ENCODE data around the gene SENP8. TPM values are rescaled to one million over a fixed set of nuclear protein-coding genes. Genes with fewer than 3 reads are reported as not detected.
"Not testable (repeated sequence)": the region's sequence is repeated elsewhere in the genome, so short reads cannot be mapped to it uniquely, and the experiment has no call there.

The SENP8 gene
- total RNA-seq, 1 experiment from 2014 or later = 2.0 TPM

GRCh38 chr15:72170691-72171090, 52.5 kb downstream of the SENP8 start:
- Histone ChIP-seq H3K36me3 (ENCODE audit: insufficient read depth, low read length, poor library complexity, severe bottlenecking) (no peaks in the 10 kb centered on the region), H3K4me1 (ENCODE audit: insufficient read depth, low read length, poor library complexity, severe bottlenecking) (peaks cover 7% of the 10 kb centered on the region), H3K9me3 (ENCODE audit: low read depth, low read length, poor library complexity, severe bottlenecking) (no peaks in the 10 kb centered on the region), H3K4me3 (ENCODE audit: low read depth, low read length, poor library complexity, severe bottlenecking) (no peak overlapping the region), H3K27ac (ENCODE audit: low read depth, low read length, poor library complexity, severe bottlenecking) (no peak overlapping the region), H3K27me3 (replicated peaks; ENCODE audit: insufficient read depth, low read depth, low read length, poor library complexity) (no peaks in the 10 kb centered on the region)
- TF ChIP-seq CTCF (conservative IDR thresholded peaks at IDR 0.05; ENCODE audit: low read depth, low read length) (no peak), EZH2 (IDR thresholded peaks at IDR 0.05; ENCODE audit: borderline replicate concordance, low read depth, low read length, poor library complexity, severe bottlenecking) (no peak)
- POLR2A ChIA-PET (ENCODE audit: low non-redundant PET) = no interaction called here
- CTCF ChIA-PET = interaction anchor here (0.7 kb wide), 1 partner anchor 8 kb away, joined by 4 read pairs; no protein-coding TSS in a partner anchor
- intact Hi-C loops (cut with micrococcal nuclease; ENCODE audit: unreplicated experiment) = no loop called here
- no peak for DNase-seq (ENCODE audit: low spot score)
- no TSS peak for BruUV-seq (replicated peaks)

GRCh38 chr15:72171978-72172377, 53.8 kb downstream of the SENP8 start:
- CTCF ChIA-PET = interaction anchor here (0.6 kb wide), 1 partner anchor 14 kb away, joined by 10 read pairs; no protein-coding TSS in a partner anchor
- H3K27me3 ChIP-seq (replicated peaks; ENCODE audit: insufficient read depth, low read depth, low read length, poor library complexity); intact Hi-C loops (cut with micrococcal nuclease; ENCODE audit: unreplicated experiment); POLR2A ChIA-PET (ENCODE audit: low non-redundant PET); H3K4me1 ChIP-seq (ENCODE audit: insufficient read depth, low read length, poor library complexity, severe bottlenecking); H3K36me3 ChIP-seq (ENCODE audit: insufficient read depth, low read length, poor library complexity, severe bottlenecking); BruUV-seq (replicated peaks); H3K9me3 ChIP-seq (ENCODE audit: low read depth, low read length, poor library complexity, severe bottlenecking); DNase-seq (ENCODE audit: low spot score); H3K27ac ChIP-seq (ENCODE audit: low read depth, low read length, poor library complexity, severe bottlenecking); H3K4me3 ChIP-seq (ENCODE audit: low read depth, low read length, poor library complexity, severe bottlenecking): not testable (repeated sequence)

- Histone ChIP-seq H3K9me3 (ENCODE audit: low read depth, low read length, poor library complexity, severe bottlenecking) (no peaks in the 10 kb centered on the region), H3K4me3 (ENCODE audit: low read depth, low read length, poor library complexity, severe bottlenecking) (no peak overlapping the region), H3K27me3 (replicated peaks; ENCODE audit: insufficient read depth, low read depth, low read length, poor library complexity) (no peaks in the 10 kb centered on the region), H3K36me3 (ENCODE audit: insufficient read depth, low read length, poor library complexity, severe bottlenecking) (no peaks in the 10 kb centered on the region), H3K4me1 (ENCODE audit: insufficient read depth, low read length, poor library complexity, severe bottlenecking) (peaks cover 6% of the 10 kb centered on the region), H3K27ac (ENCODE audit: low read depth, low read length, poor library complexity, severe bottlenecking) (no peak overlapping the region)
- intact Hi-C loops (cut with micrococcal nuclease; ENCODE audit: unreplicated experiment) = no loop called here
- BruUV-seq (replicated peaks) = no TSS peak
- ChIA-PET CTCF (no interaction called here), POLR2A (ENCODE audit: low non-redundant PET) (no interaction called here)
- TF ChIP-seq EZH2 (IDR thresholded peaks at IDR 0.05; ENCODE audit: borderline replicate concordance, low read depth, low read length, poor library complexity, severe bottlenecking) (no peak), CTCF (conservative IDR thresholded peaks at IDR 0.05; ENCODE audit: low read depth, low read length) (no peak)
- DNase-seq (ENCODE audit: low spot score) = no peak
Measured at GRCh38 chr15:72172796-72173195, 54.6 kb downstream of the SENP8 start.

GRCh38 chr15:72173401-72173800, 55.2 kb downstream of the SENP8 start:
- TF ChIP-seq EZH2 (IDR thresholded peaks at IDR 0.05; ENCODE audit: borderline replicate concordance, low read depth, low read length, poor library complexity, severe bottlenecking) (no peak), CTCF (conservative IDR thresholded peaks at IDR 0.05; ENCODE audit: low read depth, low read length) (no peak)
- no peak overlapping the region for H3K4me3 ChIP-seq (ENCODE audit: low read depth, low read length, poor library complexity, severe bottlenecking)
- CTCF ChIA-PET = no interaction called here
- intact Hi-C loops (cut with micrococcal nuclease; ENCODE audit: unreplicated experiment) = no loop called here
- H3K27me3 ChIP-seq (replicated peaks; ENCODE audit: insufficient read depth, low read depth, low read length, poor library complexity) = no peaks in the 10 kb centered on the region
- H3K4me1 ChIP-seq (ENCODE audit: insufficient read depth, low read length, poor library complexity, severe bottlenecking) = peaks cover under 1% of the 10 kb centered on the region
- POLR2A ChIA-PET (ENCODE audit: low non-redundant PET) = no interaction called here
- H3K27ac ChIP-seq (ENCODE audit: low read depth, low read length, poor library complexity, severe bottlenecking) = no peak overlapping the region
- no TSS peak for BruUV-seq (replicated peaks)
- H3K9me3 ChIP-seq (ENCODE audit: low read depth, low read length, poor library complexity, severe bottlenecking) = no peaks in the 10 kb centered on the region
- DNase-seq (ENCODE audit: low spot score) = no peak
- H3K36me3 ChIP-seq (ENCODE audit: insufficient read depth, low read length, poor library complexity, severe bottlenecking) = no peaks in the 10 kb centered on the region

Data from A673 (cell line).